ENCODE results near the gene DAPP1. TPM values are rescaled to one million over a fixed set of nuclear protein-coding genes. Genes with fewer than 3 reads are reported as not detected.

DAPP1 gene
- total RNA-seq, 1 experiment from 2014 or later, result not detected

- DNase-seq, result peak; percentile 88 to 90
- no peak for TF ChIP-seq CTCF (IDR thresholded peaks at IDR 0.05; ENCODE audit: insufficient read depth in 1 of 2, low read depth in 1 of 2, low read length in 1 of 2, severe bottlenecking in 1 of 2, unreplicated experiment in 1 of 2)
- BruUV-seq (replicated peaks), result TSS peak; percentile 85
- H3K4me3 Mint-ChIP-seq (ENCODE audit: unreplicated experiment), result peak within 1 kb of the TSS; percentile 96
- peaks cover 18% of the 10 kb centered on the region for H3K36me3 Mint-ChIP-seq (ENCODE audit: insufficient read depth, unreplicated experiment)
- CTCF ChIA-PET, result interaction anchor here (0.6 to 1.4 kb wide), 5 partner anchors 9 to 115 kb away, joined by 3 to 8 read pairs (median 3); partner anchors contain the start of gene H2AZ1
- peak within 1 kb of the TSS; percentile 96 for H3K27ac Mint-ChIP-seq (ENCODE audit: unreplicated experiment)
- peaks cover 7% of the 10 kb centered on the region for H3K4me1 Mint-ChIP-seq (ENCODE audit: low read depth, unreplicated experiment)
- no peaks in the 10 kb centered on the region for H3K27me3 ChIP-seq (replicated peaks; ENCODE audit: control insufficient read depth, insufficient read depth, low read length)
- POLR2A ChIA-PET, result interaction anchor here (1.1 kb wide), 2 partner anchors 52 to 56 kb away, joined by 3 to 7 read pairs; partner anchors contain the start of genes DNAJB14 and H2AZ1
- no peaks in the 10 kb centered on the region for H3K9me3 ChIP-seq
- H3K9me3 Mint-ChIP-seq (ENCODE audit: unreplicated experiment), result no peaks in the 10 kb centered on the region
- H3K36me3 ChIP-seq (ENCODE audit: control insufficient read depth, insufficient read depth, low read length), result no peaks in the 10 kb centered on the region
- H3K4me1 ChIP-seq, result peaks cover 10% of the 10 kb centered on the region; the same call in 1 of the 2 replicates
- no peaks in the 10 kb centered on the region for H3K27me3 Mint-ChIP-seq (ENCODE audit: insufficient read depth, unreplicated experiment)
- intact Hi-C loops (cut with micrococcal nuclease; ENCODE audit: unreplicated experiment), result loop anchor here (1.0 kb wide), 1 partner anchor 55 kb away; no protein-coding TSS in a partner anchor
- H3K4me3 ChIP-seq (ENCODE audit: low read depth, low read length), result peak within 1 kb of the TSS; percentile 78
Observed at GRCh38 chr4:99894161-99894997, 77.8 kb downstream of the DAPP1 start, which contains the start of gene LAMTOR3. Gene LAMTOR3 (minus strand): TSS chr4:99894427. CDS start chr4:99893963, 464 bp downstream.

- H3K36me3 ChIP-seq (ENCODE audit: control insufficient read depth, insufficient read depth, low read length), result no peaks in the 10 kb centered on the region
- Mint-ChIP-seq H3K4me1 (ENCODE audit: low read depth, unreplicated experiment) (peaks cover 7% of the 10 kb centered on the region), H3K27me3 (ENCODE audit: insufficient read depth, unreplicated experiment) (no peaks in the 10 kb centered on the region), H3K4me3 (ENCODE audit: unreplicated experiment) (peak overlapping the region; percentile 96), H3K27ac (ENCODE audit: unreplicated experiment) (peak overlapping the region; percentile 96), H3K9me3 (ENCODE audit: unreplicated experiment) (no peaks in the 10 kb centered on the region), H3K36me3 (ENCODE audit: insufficient read depth, unreplicated experiment) (peaks cover 22% of the 10 kb centered on the region)
- H3K27me3 ChIP-seq (replicated peaks; ENCODE audit: control insufficient read depth, insufficient read depth, low read length), result no peaks in the 10 kb centered on the region
- intact Hi-C loops (cut with micrococcal nuclease; ENCODE audit: unreplicated experiment), result loop anchor here (1.0 kb wide), 1 partner anchor 54 kb away; no protein-coding TSS in a partner anchor
- TF ChIP-seq CTCF (IDR thresholded peaks at IDR 0.05; ENCODE audit: insufficient read depth in 1 of 2, low read depth in 1 of 2, low read length in 1 of 2, severe bottlenecking in 1 of 2, unreplicated experiment in 1 of 2), result no peak
- H3K9me3 ChIP-seq, result no peaks in the 10 kb centered on the region
- ChIA-PET CTCF (interaction anchor here (0.9 to 1.4 kb wide), 4 partner anchors 10 to 55 kb away, joined by 3 to 8 read pairs (median 3); partner anchors contain the start of gene H2AZ1), POLR2A (interaction anchor here (1.1 kb wide), 2 partner anchors 52 to 55 kb away, joined by 3 to 7 read pairs; partner anchors contain the start of genes DNAJB14 and H2AZ1)
- H3K4me1 ChIP-seq, result peaks cover 10% of the 10 kb centered on the region; the same call in 1 of the 2 replicates
- H3K4me3 ChIP-seq (ENCODE audit: low read depth, low read length), result peak overlapping the region; percentile 4; the same call in 1 of the 2 replicates
- BruUV-seq (replicated peaks), result no TSS peak
- no peak for DNase-seq
Observed at GRCh38 chr4:99894998-99895397, 78.4 kb downstream of the DAPP1 start.

- Mint-ChIP-seq H3K27ac (ENCODE audit: unreplicated experiment) (no peak overlapping the region), H3K36me3 (ENCODE audit: insufficient read depth, unreplicated experiment) (peaks cover 13% of the 10 kb centered on the region), H3K9me3 (ENCODE audit: unreplicated experiment) (no peaks in the 10 kb centered on the region), H3K4me1 (ENCODE audit: low read depth, unreplicated experiment) (no peaks in the 10 kb centered on the region), H3K4me3 (ENCODE audit: unreplicated experiment) (no peak overlapping the region), H3K27me3 (ENCODE audit: insufficient read depth, unreplicated experiment) (no peaks in the 10 kb centered on the region)
- intact Hi-C loops (cut with micrococcal nuclease; ENCODE audit: unreplicated experiment), result no loop called here
- Histone ChIP-seq H3K27me3 (replicated peaks; ENCODE audit: control insufficient read depth, insufficient read depth, low read length) (no peaks in the 10 kb centered on the region), H3K4me1 (no peaks in the 10 kb centered on the region), H3K4me3 (ENCODE audit: low read depth, low read length) (no peak overlapping the region), H3K36me3 (ENCODE audit: control insufficient read depth, insufficient read depth, low read length) (no peaks in the 10 kb centered on the region), H3K9me3 (no peaks in the 10 kb centered on the region)
- CTCF ChIA-PET, result no interaction called here
- POLR2A ChIA-PET, result no interaction called here
- TF ChIP-seq CTCF (IDR thresholded peaks at IDR 0.05; ENCODE audit: insufficient read depth in 1 of 2, low read depth in 1 of 2, low read length in 1 of 2, severe bottlenecking in 1 of 2, unreplicated experiment in 1 of 2), result no peak
- no TSS peak for BruUV-seq (replicated peaks)
- DNase-seq, result no peak
Observed at GRCh38 chr4:99915449-99915848, 98.8 kb downstream of the DAPP1 start.

Data from Caco-2 (cell line).